ENCODE results near the gene TP63.

Gene TP63

GRCh38 chr3:189687475-189687874 lies 56.3 kb downstream of the TP63 start:
- Histone ChIP-seq H3K36me3 (ENCODE audit: control insufficient read depth, insufficient read depth, low read length) (no peaks in the 10 kb centered on the region), H3K9ac (ENCODE audit: low read depth, low read length) (no peak overlapping the region), H3K27me3 (ENCODE audit: control insufficient read depth, insufficient read depth, low read length) (no peaks in the 10 kb centered on the region), H3K4me3 (ENCODE audit: low read depth, low read length) (no peak overlapping the region), H3K4me1 (ENCODE audit: control insufficient read depth, insufficient read depth, low read length) (no peaks in the 10 kb centered on the region), H3K9me3 (ENCODE audit: control insufficient read depth, insufficient read depth, low read length) (no peaks in the 10 kb centered on the region)

GRCh38 chr3:189688262-189688661 lies 57.1 kb downstream of the TP63 start:
- no peaks in the 10 kb centered on the region for H3K4me1 ChIP-seq (ENCODE audit: control insufficient read depth, insufficient read depth, low read length)
- H3K27me3 ChIP-seq (ENCODE audit: control insufficient read depth, insufficient read depth, low read length): no peaks in the 10 kb centered on the region
- no peaks in the 10 kb centered on the region for H3K36me3 ChIP-seq (ENCODE audit: control insufficient read depth, insufficient read depth, low read length)
- no peaks in the 10 kb centered on the region for H3K9me3 ChIP-seq (ENCODE audit: control insufficient read depth, insufficient read depth, low read length)
- no peak overlapping the region for H3K9ac ChIP-seq (ENCODE audit: low read depth, low read length)
- H3K4me3 ChIP-seq (ENCODE audit: low read depth, low read length): no peak overlapping the region

- no peaks in the 10 kb centered on the region for H3K36me3 ChIP-seq (ENCODE audit: control insufficient read depth, insufficient read depth, low read length)
- H3K9ac ChIP-seq (ENCODE audit: low read depth, low read length): no peak overlapping the region
- H3K27me3 ChIP-seq (ENCODE audit: control insufficient read depth, insufficient read depth, low read length): no peaks in the 10 kb centered on the region
- no peaks in the 10 kb centered on the region for H3K4me1 ChIP-seq (ENCODE audit: control insufficient read depth, insufficient read depth, low read length)
- no peaks in the 10 kb centered on the region for H3K9me3 ChIP-seq (ENCODE audit: control insufficient read depth, insufficient read depth, low read length)
- no peak overlapping the region for H3K4me3 ChIP-seq (ENCODE audit: low read depth, low read length)
Observed at GRCh38 chr3:189689625-189690024, 58.4 kb downstream of the TP63 start.

DNA sequence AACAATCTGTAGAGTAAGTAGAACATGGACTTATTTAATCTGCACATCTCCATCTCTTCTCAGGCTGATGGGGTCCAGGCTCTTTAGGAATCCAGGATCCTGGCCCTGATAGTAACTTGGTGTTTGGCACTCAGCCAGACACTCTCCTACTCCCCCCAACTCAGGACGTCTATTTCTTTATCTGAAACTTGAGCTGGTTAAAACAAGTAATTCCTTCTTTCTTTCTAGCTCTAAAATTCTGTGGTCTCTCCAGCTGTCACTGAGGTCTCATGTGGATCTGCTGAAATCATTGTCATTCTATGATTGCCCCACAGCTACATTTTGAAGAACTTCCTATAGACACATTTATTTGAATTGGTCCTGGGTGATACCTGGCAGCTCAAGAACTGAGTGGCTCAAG lies 59.0 kb downstream of the TP63 start:
- no peak overlapping the region for H3K4me3 ChIP-seq (ENCODE audit: low read depth, low read length)
- H3K36me3 ChIP-seq (ENCODE audit: control insufficient read depth, insufficient read depth, low read length): no peaks in the 10 kb centered on the region
- no peaks in the 10 kb centered on the region for H3K4me1 ChIP-seq (ENCODE audit: control insufficient read depth, insufficient read depth, low read length)
- no peaks in the 10 kb centered on the region for H3K27me3 ChIP-seq (ENCODE audit: control insufficient read depth, insufficient read depth, low read length)
- no peaks in the 10 kb centered on the region for H3K9me3 ChIP-seq (ENCODE audit: control insufficient read depth, insufficient read depth, low read length)
- H3K9ac ChIP-seq (ENCODE audit: low read depth, low read length): no peak overlapping the region

GRCh38 chr3:189690672-189691071 lies 59.5 kb downstream of the TP63 start:
- Histone ChIP-seq H3K9me3 (ENCODE audit: control insufficient read depth, insufficient read depth, low read length) (no peaks in the 10 kb centered on the region), H3K27me3 (ENCODE audit: control insufficient read depth, insufficient read depth, low read length) (no peaks in the 10 kb centered on the region), H3K4me3 (ENCODE audit: low read depth, low read length) (no peak overlapping the region), H3K4me1 (ENCODE audit: control insufficient read depth, insufficient read depth, low read length) (no peaks in the 10 kb centered on the region), H3K9ac (ENCODE audit: low read depth, low read length) (no peak overlapping the region), H3K36me3 (ENCODE audit: control insufficient read depth, insufficient read depth, low read length) (no peaks in the 10 kb centered on the region)

- Histone ChIP-seq H3K4me1 (ENCODE audit: control insufficient read depth, insufficient read depth, low read length) (no peaks in the 10 kb centered on the region), H3K4me3 (ENCODE audit: low read depth, low read length) (no peak overlapping the region), H3K27me3 (ENCODE audit: control insufficient read depth, insufficient read depth, low read length) (no peaks in the 10 kb centered on the region)
Observed at GRCh38 chr3:189695400-189695799, 64.2 kb downstream of the TP63 start.

GRCh38 chr3:189698811-189699210 lies 67.6 kb downstream of the TP63 start:
- no peaks in the 10 kb centered on the region for H3K27me3 ChIP-seq (ENCODE audit: control insufficient read depth, insufficient read depth, low read length)
- no peaks in the 10 kb centered on the region for H3K36me3 ChIP-seq (ENCODE audit: control insufficient read depth, insufficient read depth, low read length)
- no peaks in the 10 kb centered on the region for H3K4me1 ChIP-seq (ENCODE audit: control insufficient read depth, insufficient read depth, low read length)
- H3K9me3 ChIP-seq (ENCODE audit: control insufficient read depth, insufficient read depth, low read length): no peaks in the 10 kb centered on the region
- no peak overlapping the region for H3K4me3 ChIP-seq (ENCODE audit: low read depth, low read length)
- no peak overlapping the region for H3K9ac ChIP-seq (ENCODE audit: low read depth, low read length)

More at GRCh38 chr3:189695400-189695799, 64.2 kb downstream of the TP63 start:
- Histone ChIP-seq H3K9me3 (ENCODE audit: control insufficient read depth, insufficient read depth, low read length) (no peaks in the 10 kb centered on the region), H3K9ac (ENCODE audit: low read depth, low read length) (no peak overlapping the region), H3K36me3 (ENCODE audit: control insufficient read depth, insufficient read depth, low read length) (no peaks in the 10 kb centered on the region)

DNA sequence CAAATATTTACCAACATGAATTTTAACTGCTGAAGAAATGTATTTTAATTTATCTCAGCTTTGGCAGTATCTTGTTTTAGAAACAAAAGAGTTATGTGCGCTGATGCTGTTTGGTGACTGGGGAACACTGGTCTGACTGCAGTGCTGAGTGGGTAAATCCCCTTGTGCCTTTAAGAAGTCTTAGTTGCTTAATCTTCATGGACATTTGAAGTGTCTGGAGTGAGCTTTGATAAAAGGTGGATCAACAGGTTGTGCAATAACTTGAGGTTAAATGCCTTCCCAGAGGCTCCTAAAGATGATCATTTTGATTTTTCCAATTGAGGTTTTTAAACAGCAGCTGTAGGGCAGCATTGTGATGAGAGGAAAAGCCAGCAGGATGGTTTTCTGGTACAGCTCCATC lies 68.7 kb downstream of the TP63 start:
- Histone ChIP-seq H3K4me3 (ENCODE audit: low read depth, low read length) (no peak overlapping the region), H3K9me3 (ENCODE audit: control insufficient read depth, insufficient read depth, low read length) (no peaks in the 10 kb centered on the region), H3K36me3 (ENCODE audit: control insufficient read depth, insufficient read depth, low read length) (no peaks in the 10 kb centered on the region)

GRCh38 chr3:189702066-189702646 lies 71.0 kb downstream of the TP63 start:
- H3K27me3 ChIP-seq (ENCODE audit: control insufficient read depth, insufficient read depth, low read length): no peaks in the 10 kb centered on the region
- H3K9me3 ChIP-seq (ENCODE audit: control insufficient read depth, insufficient read depth, low read length): no peaks in the 10 kb centered on the region
- H3K4me1 ChIP-seq (ENCODE audit: control insufficient read depth, insufficient read depth, low read length): no peaks in the 10 kb centered on the region
- H3K4me3 ChIP-seq (ENCODE audit: low read depth, low read length): no peak overlapping the region
- H3K36me3 ChIP-seq (ENCODE audit: control insufficient read depth, insufficient read depth, low read length): no peaks in the 10 kb centered on the region
- H3K9ac ChIP-seq (ENCODE audit: low read depth, low read length): no peak overlapping the region

More for the DNA sequence above, 68.7 kb downstream of the TP63 start:
- H3K9ac ChIP-seq (ENCODE audit: low read depth, low read length): no peak overlapping the region
- no peaks in the 10 kb centered on the region for H3K27me3 ChIP-seq (ENCODE audit: control insufficient read depth, insufficient read depth, low read length)
- no peaks in the 10 kb centered on the region for H3K4me1 ChIP-seq (ENCODE audit: control insufficient read depth, insufficient read depth, low read length)

DNA sequence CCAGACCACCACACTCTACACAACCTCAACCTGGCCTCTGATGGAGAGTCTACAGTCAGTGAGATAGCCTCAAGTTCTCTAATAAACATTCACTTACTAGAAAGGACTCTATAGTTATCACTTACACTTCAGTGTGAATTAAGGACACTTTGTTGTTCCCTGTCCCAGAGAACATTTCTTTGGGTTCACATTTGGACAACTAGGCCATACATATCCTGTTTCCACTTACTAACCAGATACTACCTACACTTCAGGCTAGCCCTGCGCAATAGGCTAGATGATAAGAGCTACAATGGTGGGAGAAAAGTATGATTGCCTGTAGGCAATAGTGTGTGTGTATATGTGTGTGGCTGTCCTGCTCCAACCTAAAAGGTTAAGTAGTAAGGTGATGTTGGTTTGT lies 72.7 kb downstream of the TP63 start:
- Histone ChIP-seq H3K9me3 (ENCODE audit: control insufficient read depth, insufficient read depth, low read length) (no peaks in the 10 kb centered on the region), H3K9ac (ENCODE audit: low read depth, low read length) (no peak overlapping the region), H3K27me3 (ENCODE audit: control insufficient read depth, insufficient read depth, low read length) (no peaks in the 10 kb centered on the region), H3K36me3 (ENCODE audit: control insufficient read depth, insufficient read depth, low read length) (no peaks in the 10 kb centered on the region), H3K4me3 (ENCODE audit: low read depth, low read length) (no peak overlapping the region), H3K4me1 (ENCODE audit: control insufficient read depth, insufficient read depth, low read length) (no peaks in the 10 kb centered on the region)

DNA sequence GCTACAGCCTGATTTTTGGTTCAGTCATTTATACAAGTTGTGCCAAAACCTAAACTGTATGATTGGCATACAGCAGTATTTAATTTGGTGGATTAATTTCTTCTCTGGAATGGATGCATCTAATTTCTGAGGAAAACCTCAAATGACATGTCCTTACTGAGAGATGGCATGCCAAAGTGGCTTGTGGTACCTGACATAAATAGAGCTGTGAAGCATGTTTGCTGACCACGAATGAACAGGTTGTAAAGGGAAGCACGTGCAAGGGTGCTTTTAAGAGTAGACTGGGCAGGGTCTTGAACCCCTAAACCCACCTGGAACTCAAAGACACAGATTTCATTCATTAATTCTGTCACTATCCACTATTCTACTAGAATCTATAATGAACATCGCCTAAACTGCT lies 77.2 kb downstream of the TP63 start:
- Histone ChIP-seq H3K4me1 (ENCODE audit: control insufficient read depth, insufficient read depth, low read length) (no peaks in the 10 kb centered on the region), H3K4me3 (ENCODE audit: low read depth, low read length) (no peak overlapping the region), H3K36me3 (ENCODE audit: control insufficient read depth, insufficient read depth, low read length) (no peaks in the 10 kb centered on the region), H3K9me3 (ENCODE audit: control insufficient read depth, insufficient read depth, low read length) (no peaks in the 10 kb centered on the region), H3K9ac (ENCODE audit: low read depth, low read length) (no peak overlapping the region), H3K27me3 (ENCODE audit: control insufficient read depth, insufficient read depth, low read length) (no peaks in the 10 kb centered on the region)

DNA sequence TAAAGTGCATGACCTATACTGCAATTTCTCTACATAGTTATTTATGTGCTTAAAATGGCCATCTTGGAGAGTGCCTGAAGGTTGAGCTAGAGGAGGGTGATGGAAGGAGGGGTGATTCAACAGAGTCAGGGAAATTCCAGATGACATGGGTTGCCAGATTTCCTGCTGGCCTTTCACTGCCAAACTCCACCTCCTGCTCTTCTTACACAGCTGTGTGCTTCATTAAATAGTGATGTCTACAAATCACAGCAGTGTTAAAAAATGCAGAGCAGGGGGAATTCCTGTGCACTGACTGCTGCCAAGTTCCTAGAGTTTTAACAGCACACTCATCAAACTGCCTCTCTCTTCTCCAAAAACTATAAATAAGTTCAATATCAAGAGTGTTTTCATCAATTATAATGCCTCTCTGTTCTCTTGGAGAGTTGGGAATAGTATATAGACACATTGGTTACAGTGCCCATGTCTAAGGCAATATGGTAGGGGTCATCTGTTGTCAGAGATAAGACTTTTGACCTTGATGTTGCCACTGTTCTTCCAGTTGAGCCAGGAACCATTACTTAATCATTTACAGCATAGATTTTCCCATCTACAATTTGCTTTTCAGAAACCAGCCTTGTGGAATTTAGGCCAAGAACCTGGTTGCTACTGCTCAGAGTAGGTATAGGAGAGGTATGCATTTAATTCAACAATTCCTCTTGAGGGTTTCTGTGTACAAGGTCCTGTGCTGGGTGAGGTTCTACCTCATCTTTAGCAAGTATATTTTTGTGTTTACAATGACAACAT lies 79.6 kb downstream of the TP63 start:
- no peak overlapping the region for H3K4me3 ChIP-seq (ENCODE audit: low read depth, low read length)
- no peak overlapping the region for H3K9ac ChIP-seq (ENCODE audit: low read depth, low read length)
- no peaks in the 10 kb centered on the region for H3K9me3 ChIP-seq (ENCODE audit: control insufficient read depth, insufficient read depth, low read length)
- no peaks in the 10 kb centered on the region for H3K4me1 ChIP-seq (ENCODE audit: control insufficient read depth, insufficient read depth, low read length)
- no peaks in the 10 kb centered on the region for H3K36me3 ChIP-seq (ENCODE audit: control insufficient read depth, insufficient read depth, low read length)
- no peaks in the 10 kb centered on the region for H3K27me3 ChIP-seq (ENCODE audit: control insufficient read depth, insufficient read depth, low read length)
